Activated naive CD8-positive, alpha-beta T cell (primary cell): ENCODE results near the gene MADCAM1.

Source experiments
- H3K27ac Mint-ChIP-seq: one replicate; pipeline ENCODE4 v1.8.0; 2021; ENCODE audit warnings: mixed read lengths
- H3K27me3 Mint-ChIP-seq: one replicate; pipeline ENCODE4 v1.8.0; 2021; ENCODE audit warnings: mixed read lengths
- H3K36me3 Mint-ChIP-seq: one replicate; pipeline ENCODE4 v1.8.0; 2021; ENCODE audit warnings: mixed read lengths
- H3K4me1 Mint-ChIP-seq: one replicate; pipeline ENCODE4 v1.8.0; 2021; ENCODE audit warnings: low read depth, mixed read lengths
- H3K4me3 Mint-ChIP-seq: one replicate; pipeline ENCODE4 v1.8.0; 2021; ENCODE audit warnings: mild to moderate bottlenecking, mixed read lengths
- H3K9me3 Mint-ChIP-seq: one replicate; pipeline ENCODE4 v1.8.0; 2021; ENCODE audit warnings: low read depth, mixed read lengths

MADCAM1 gene

GRCh38 chr19:460877-461720, 35.2 kb upstream of the MADCAM1 start, which contains the start of gene SHC2:
TSS of gene SHC2 (minus strand) at chr19:461033. CDS start at chr19:460996, 37 bp downstream.
- H3K27me3 Mint-ChIP-seq, result no peaks in the 10 kb centered on the region
- peak within 1 kb of the TSS; percentile 76 for H3K4me3 Mint-ChIP-seq
- H3K27ac Mint-ChIP-seq, result no peak within 1 kb of the TSS
- no peaks in the 10 kb centered on the region for H3K36me3 Mint-ChIP-seq
- H3K9me3 Mint-ChIP-seq, result no peaks in the 10 kb centered on the region
- peaks cover 12% of the 10 kb centered on the region for H3K4me1 Mint-ChIP-seq

GRCh38 chr19:461721-462551, 34.4 kb upstream of the MADCAM1 start:
- Mint-ChIP-seq H3K36me3 (no peaks in the 10 kb centered on the region), H3K27me3 (no peaks in the 10 kb centered on the region), H3K9me3 (no peaks in the 10 kb centered on the region), H3K4me3 (peak overlapping the region; percentile 73), H3K4me1 (peaks cover 12% of the 10 kb centered on the region), H3K27ac (no peak overlapping the region)

- Mint-ChIP-seq H3K27ac (no peak overlapping the region), H3K27me3 (no peaks in the 10 kb centered on the region), H3K4me1 (peaks cover 7% of the 10 kb centered on the region), H3K9me3 (no peaks in the 10 kb centered on the region), H3K36me3 (no peaks in the 10 kb centered on the region), H3K4me3 (no peak overlapping the region)
Observed at GRCh38 chr19:463483-464207, 32.6 kb upstream of the MADCAM1 start.

- no peak overlapping the region for H3K4me3 Mint-ChIP-seq
- no peaks in the 10 kb centered on the region for H3K36me3 Mint-ChIP-seq
- peaks cover 7% of the 10 kb centered on the region for H3K4me1 Mint-ChIP-seq
- no peak overlapping the region for H3K27ac Mint-ChIP-seq
- no peaks in the 10 kb centered on the region for H3K27me3 Mint-ChIP-seq
- H3K9me3 Mint-ChIP-seq, result no peaks in the 10 kb centered on the region
Observed at GRCh38 chr19:464208-464545, 32.1 kb upstream of the MADCAM1 start.

- Mint-ChIP-seq H3K27me3 (no peaks in the 10 kb centered on the region), H3K27ac (no peak overlapping the region), H3K4me1 (peaks cover 2% of the 10 kb centered on the region), H3K9me3 (no peaks in the 10 kb centered on the region), H3K4me3 (no peak overlapping the region), H3K36me3 (no peaks in the 10 kb centered on the region)
Observed at GRCh38 chr19:465056-465816, 31.1 kb upstream of the MADCAM1 start.

- Mint-ChIP-seq H3K27me3 (no peaks in the 10 kb centered on the region), H3K9me3 (no peaks in the 10 kb centered on the region), H3K27ac (no peak overlapping the region), H3K4me3 (no peak overlapping the region), H3K4me1 (no peaks in the 10 kb centered on the region), H3K36me3 (no peaks in the 10 kb centered on the region)
Observed at GRCh38 chr19:467554-467953, 28.7 kb upstream of the MADCAM1 start.

GRCh38 chr19:468587-469256, 27.6 kb upstream of the MADCAM1 start:
- H3K27me3 Mint-ChIP-seq, result no peaks in the 10 kb centered on the region
- H3K4me1 Mint-ChIP-seq, result no peaks in the 10 kb centered on the region
- H3K27ac Mint-ChIP-seq, result no peak overlapping the region
- H3K36me3 Mint-ChIP-seq, result no peaks in the 10 kb centered on the region
- no peak overlapping the region for H3K4me3 Mint-ChIP-seq
- no peaks in the 10 kb centered on the region for H3K9me3 Mint-ChIP-seq

- Mint-ChIP-seq H3K36me3 (no peaks in the 10 kb centered on the region), H3K9me3 (no peaks in the 10 kb centered on the region), H3K4me1 (no peaks in the 10 kb centered on the region), H3K4me3 (no peak overlapping the region), H3K27me3 (no peaks in the 10 kb centered on the region), H3K27ac (no peak overlapping the region)
Observed at GRCh38 chr19:469833-470232, 26.5 kb upstream of the MADCAM1 start.

- H3K4me3 Mint-ChIP-seq, result no peak overlapping the region
- no peak overlapping the region for H3K27ac Mint-ChIP-seq
- H3K4me1 Mint-ChIP-seq, result no peaks in the 10 kb centered on the region
- H3K9me3 Mint-ChIP-seq, result no peaks in the 10 kb centered on the region
- H3K36me3 Mint-ChIP-seq, result no peaks in the 10 kb centered on the region
- no peaks in the 10 kb centered on the region for H3K27me3 Mint-ChIP-seq
Observed at GRCh38 chr19:470701-471100, 25.6 kb upstream of the MADCAM1 start.

GRCh38 chr19:472005-472858, 24.1 kb upstream of the MADCAM1 start:
- H3K4me3 Mint-ChIP-seq, result no peak overlapping the region
- no peaks in the 10 kb centered on the region for H3K9me3 Mint-ChIP-seq
- H3K27me3 Mint-ChIP-seq, result no peaks in the 10 kb centered on the region
- H3K4me1 Mint-ChIP-seq, result no peaks in the 10 kb centered on the region
- no peaks in the 10 kb centered on the region for H3K36me3 Mint-ChIP-seq
- no peak overlapping the region for H3K27ac Mint-ChIP-seq

GRCh38 chr19:474126-475078, 21.9 kb upstream of the MADCAM1 start:
- Mint-ChIP-seq H3K27ac (no peak overlapping the region), H3K9me3 (no peaks in the 10 kb centered on the region), H3K36me3 (no peaks in the 10 kb centered on the region), H3K4me1 (no peaks in the 10 kb centered on the region), H3K27me3 (no peaks in the 10 kb centered on the region), H3K4me3 (no peak overlapping the region)

- no peaks in the 10 kb centered on the region for H3K27me3 Mint-ChIP-seq
- peaks cover 5% of the 10 kb centered on the region for H3K4me1 Mint-ChIP-seq
- H3K36me3 Mint-ChIP-seq, result no peaks in the 10 kb centered on the region
- no peaks in the 10 kb centered on the region for H3K9me3 Mint-ChIP-seq
- H3K4me3 Mint-ChIP-seq, result no peak overlapping the region
- no peak overlapping the region for H3K27ac Mint-ChIP-seq
Observed at GRCh38 chr19:475360-475759, 20.9 kb upstream of the MADCAM1 start.
